MCF 10A (cell line): ENCODE measurements around the gene RCL1. TPM values are rescaled to one million over a fixed set of nuclear protein-coding genes. Genes with fewer than 3 reads are reported as not detected.
"Not testable (repeated sequence)": the region's sequence is repeated elsewhere in the genome, so short reads cannot be mapped to it uniquely, and the experiment has no call there.

ENCODE experiments used
- BruUV-seq: library from RNA; stranded (reverse); fragments of 400-500 nt; replicated peaks from 2 replicates; lab custom pipeline; 2021; lab: Mats Ljungman, UMichigan
- CTCF ChIA-PET: fragments of 300-600 bp; sonication (Branson Sonifier 250); formaldehyde crosslinking; extraction: SDS; loops from one replicate; lab custom pipeline; 2021; ENCODE audit warnings: antibody characterized with exemption, inconsistent platforms; lab: Yijun Ruan, JAX
- POLR2A ChIA-PET: fragments of 300-600, 350-650 bp; sonication (Branson Sonifier 250); formaldehyde crosslinking; extraction: SDS; loops from one replicate; lab custom pipeline; 2020; ENCODE audit warnings: antibody characterized with exemption, inconsistent platforms; lab: Yijun Ruan, JAX
- DNase-seq: peaks from one replicate; pipeline ENCODE4 v3.0.0-alpha.2; 2018; ENCODE audit not compliant: unreplicated experiment
- H3K27ac Mint-ChIP-seq: one replicate; pipeline ENCODE4 v1.8.0; 2022; ENCODE audit warnings: mild to moderate bottlenecking, low read depth, mixed read lengths; ENCODE audit not compliant: unreplicated experiment
- H3K27me3 Mint-ChIP-seq: one replicate; pipeline ENCODE4 v1.8.0; 2022; ENCODE audit warnings: mixed read lengths; ENCODE audit not compliant: insufficient read depth, unreplicated experiment
- H3K36me3 Mint-ChIP-seq: one replicate; pipeline ENCODE4 v1.8.0; 2022; ENCODE audit warnings: mild to moderate bottlenecking, moderate library complexity, mixed read lengths; ENCODE audit not compliant: insufficient read depth, unreplicated experiment
- H3K4me1 Mint-ChIP-seq: one replicate; pipeline ENCODE4 v1.8.0; 2022; ENCODE audit warnings: mixed read lengths; ENCODE audit not compliant: insufficient read depth, unreplicated experiment
- H3K4me3 Mint-ChIP-seq: one replicate; pipeline ENCODE4 v1.8.0; 2022; ENCODE audit warnings: mild to moderate bottlenecking, moderate library complexity, mixed read lengths; ENCODE audit not compliant: unreplicated experiment
- H3K9me3 Mint-ChIP-seq: one replicate; pipeline ENCODE4 v1.8.0; 2022; ENCODE audit warnings: mixed read lengths; ENCODE audit not compliant: unreplicated experiment
- intact Hi-C: fragments of 100-400 bp; cut with micrococcal nuclease; formaldehyde crosslinking; loops from 2 replicates; pipeline ENCODE4 v1.14.1; 2022
- total RNA-seq: library from RNA; stranded (reverse); gene quantifications from 2 replicates; pipeline ENCODE4 v1.2.3, GENCODE V29; 2022
- TF ChIP-seq, protein P1 (sequence below): fragments of 200-600 bp; IDR thresholded peaks from one replicate; pipeline ENCODE4 v1.8.0; 2022; ENCODE audit warnings: antibody characterized with exemption, mild to moderate bottlenecking; ENCODE audit not compliant: unreplicated experiment

RCL1 gene
- total RNA-seq, 1 experiment from 2014 or later = 27.8 TPM

DNA sequence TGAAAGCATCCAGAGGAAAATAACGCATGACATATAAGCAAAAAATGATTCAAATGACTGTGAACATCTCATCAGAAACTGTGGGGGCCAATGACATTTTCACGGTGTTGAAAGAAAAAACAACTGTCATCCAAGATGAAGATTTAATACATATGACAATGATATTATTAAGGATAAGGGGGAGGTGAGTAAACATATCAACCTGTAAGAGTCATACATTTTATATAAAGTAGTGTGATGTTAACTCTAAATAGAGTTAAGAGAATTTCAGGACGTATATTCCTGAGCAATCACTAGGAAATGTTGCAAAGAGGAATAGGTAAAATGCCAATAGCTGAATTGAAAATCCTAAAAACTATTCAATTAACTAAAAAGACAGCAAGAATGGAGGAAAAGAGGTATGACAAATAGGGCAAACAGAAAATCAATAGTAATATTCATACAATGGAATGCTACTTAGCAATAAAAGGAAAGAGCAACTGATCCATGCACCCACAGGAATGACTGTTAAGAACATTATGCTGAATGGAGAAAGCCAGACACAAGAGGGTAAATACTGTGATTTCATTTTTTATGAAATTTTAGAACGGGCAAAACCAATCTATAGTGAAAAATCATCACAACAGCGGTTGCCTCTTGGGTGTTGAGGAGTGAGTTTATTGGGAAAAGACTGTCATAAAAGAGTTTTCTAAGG lies 99.9 kb downstream of the RCL1 start:
- Mint-ChIP-seq H3K9me3 (no peaks in the 10 kb centered on the region), H3K36me3 (peaks cover 6% of the 10 kb centered on the region), H3K4me3 (no peak overlapping the region), H3K27ac (no peak overlapping the region), H3K4me1 (peaks cover 19% of the 10 kb centered on the region), H3K27me3 (no peaks in the 10 kb centered on the region)
- intact Hi-C loops = no loop called here
- CTCF ChIA-PET = no interaction called here
- BruUV-seq = no TSS peak
- TF ChIP-seq, protein P1, sequence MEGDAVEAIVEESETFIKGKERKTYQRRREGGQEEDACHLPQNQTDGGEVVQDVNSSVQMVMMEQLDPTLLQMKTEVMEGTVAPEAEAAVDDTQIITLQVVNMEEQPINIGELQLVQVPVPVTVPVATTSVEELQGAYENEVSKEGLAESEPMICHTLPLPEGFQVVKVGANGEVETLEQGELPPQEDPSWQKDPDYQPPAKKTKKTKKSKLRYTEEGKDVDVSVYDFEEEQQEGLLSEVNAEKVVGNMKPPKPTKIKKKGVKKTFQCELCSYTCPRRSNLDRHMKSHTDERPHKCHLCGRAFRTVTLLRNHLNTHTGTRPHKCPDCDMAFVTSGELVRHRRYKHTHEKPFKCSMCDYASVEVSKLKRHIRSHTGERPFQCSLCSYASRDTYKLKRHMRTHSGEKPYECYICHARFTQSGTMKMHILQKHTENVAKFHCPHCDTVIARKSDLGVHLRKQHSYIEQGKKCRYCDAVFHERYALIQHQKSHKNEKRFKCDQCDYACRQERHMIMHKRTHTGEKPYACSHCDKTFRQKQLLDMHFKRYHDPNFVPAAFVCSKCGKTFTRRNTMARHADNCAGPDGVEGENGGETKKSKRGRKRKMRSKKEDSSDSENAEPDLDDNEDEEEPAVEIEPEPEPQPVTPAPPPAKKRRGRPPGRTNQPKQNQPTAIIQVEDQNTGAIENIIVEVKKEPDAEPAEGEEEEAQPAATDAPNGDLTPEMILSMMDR = no peak
- POLR2A ChIA-PET = interaction anchor here (1.2 kb wide), 1 partner anchor 92 kb away, joined by 3 read pairs; the partner anchor contains the start of gene JAK2
- no peak for DNase-seq

DNA sequence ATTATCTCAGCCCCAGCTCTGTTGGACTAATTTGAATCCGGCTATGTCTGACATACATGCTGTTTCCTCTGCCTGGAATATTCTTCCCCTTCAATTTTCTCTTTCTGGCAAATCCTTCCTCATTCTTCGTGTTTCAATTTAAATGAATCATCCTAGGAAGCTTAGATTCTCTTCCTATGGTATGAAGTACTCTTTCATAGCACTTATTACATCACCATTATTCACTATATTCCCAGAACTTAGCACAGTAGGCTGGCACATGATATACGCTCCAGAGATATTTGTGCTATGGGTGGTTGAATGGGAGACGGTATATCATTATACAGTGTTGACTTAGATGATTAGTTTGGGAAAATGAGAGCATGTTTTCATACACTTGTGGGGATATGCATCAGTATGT lies 101.3 kb downstream of the RCL1 start:
- TF ChIP-seq, protein P1 = no peak
- POLR2A ChIA-PET = interaction anchor here (0.6 kb wide), 2 partner anchors 238 to 333 kb away, joined by 3 read pairs; no protein-coding TSS in a partner anchor
- Mint-ChIP-seq H3K4me1 (peaks cover 14% of the 10 kb centered on the region), H3K36me3 (peaks cover 6% of the 10 kb centered on the region), H3K9me3 (peaks cover 6% of the 10 kb centered on the region), H3K27me3 (peaks cover 7% of the 10 kb centered on the region), H3K4me3 (no peak overlapping the region), H3K27ac (peak overlapping the region; percentile 10)
- intact Hi-C loops = no loop called here
- BruUV-seq = no TSS peak
- CTCF ChIA-PET = interaction anchor here (0.9 to 1.5 kb wide), 7 partner anchors 9 to 695 kb away, joined by 3 to 5 read pairs (median 3); no protein-coding TSS in a partner anchor
- peak; percentile 50 for DNase-seq

DNA sequence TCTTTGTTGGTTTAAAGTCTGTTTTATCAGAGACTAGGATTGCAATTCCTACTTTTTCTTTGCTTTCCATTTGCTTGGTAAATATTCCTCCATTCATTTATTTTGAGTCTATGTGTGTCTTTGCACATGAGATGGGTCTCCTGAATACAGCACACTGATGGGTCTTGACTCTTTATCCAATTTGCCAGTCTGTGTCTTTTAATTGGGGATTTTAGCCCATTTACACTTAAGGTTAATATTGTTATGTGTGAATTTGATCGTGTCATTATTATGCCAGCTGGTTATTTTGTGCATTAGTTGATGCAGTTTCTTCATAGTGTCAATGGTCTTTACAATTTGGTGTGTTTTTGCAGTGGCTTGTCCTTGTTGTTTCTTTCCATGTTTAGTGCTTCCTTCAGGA lies 107.1 kb downstream of the RCL1 start:
- Mint-ChIP-seq H3K9me3 (peaks cover 26% of the 10 kb centered on the region), H3K27me3 (peaks cover 28% of the 10 kb centered on the region)
- H3K27ac Mint-ChIP-seq, H3K4me1 Mint-ChIP-seq, H3K36me3 Mint-ChIP-seq, POLR2A ChIA-PET, CTCF ChIA-PET, BruUV-seq, DNase-seq, H3K4me3 Mint-ChIP-seq, intact Hi-C loops: not testable (repeated sequence)

DNA sequence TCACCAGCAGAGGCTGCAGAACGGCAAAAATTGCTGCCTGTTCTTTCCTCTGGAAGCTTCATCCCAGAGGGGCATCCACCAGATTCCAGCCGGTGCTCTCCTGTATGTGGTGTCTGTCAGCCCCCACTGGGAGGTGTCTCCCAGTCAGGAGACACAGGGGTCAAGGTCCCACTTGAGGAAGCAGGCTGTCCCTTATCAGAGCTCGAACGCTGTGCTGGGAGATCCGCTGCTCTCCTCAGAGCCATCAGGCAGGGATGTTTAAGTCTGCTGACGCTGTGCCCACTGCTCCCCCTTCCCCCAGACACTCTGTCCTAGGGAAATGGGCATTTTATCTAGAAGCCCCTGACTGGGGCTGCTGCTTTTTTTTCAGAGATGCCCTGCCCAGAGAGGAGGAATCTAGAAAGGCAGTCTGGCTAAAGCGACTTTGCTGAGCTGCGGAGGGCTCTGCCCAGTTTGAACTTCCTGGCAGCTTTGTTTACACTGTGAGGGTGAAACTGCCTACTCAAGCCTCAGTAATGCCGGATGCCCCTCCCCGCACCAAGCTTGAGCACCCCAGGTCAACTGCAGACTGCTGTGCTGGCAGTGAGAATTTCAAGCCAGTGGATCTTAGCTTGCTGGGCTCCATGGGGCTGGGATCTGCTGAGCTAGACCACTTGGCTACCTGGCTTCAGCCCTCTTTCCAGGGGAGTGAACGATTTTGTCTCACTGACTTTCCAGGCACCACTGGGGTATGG lies 108.8 kb downstream of the RCL1 start:
- POLR2A ChIA-PET = interaction anchor here (1.3 kb wide), 1 partner anchor 14 kb away, joined by 3 read pairs; no protein-coding TSS in a partner anchor
- not testable (repeated sequence) for H3K27ac Mint-ChIP-seq
- peak; percentile 68 for DNase-seq

More for the DNA sequence above, 108.8 kb downstream of the RCL1 start:
- H3K4me3 Mint-ChIP-seq, H3K4me1 Mint-ChIP-seq, BruUV-seq, H3K36me3 Mint-ChIP-seq, intact Hi-C loops: not testable (repeated sequence)
- peaks cover 28% of the 10 kb centered on the region for H3K27me3 Mint-ChIP-seq
- H3K9me3 Mint-ChIP-seq = peaks cover 26% of the 10 kb centered on the region
- CTCF ChIA-PET = interaction anchor here (0.6 to 1.8 kb wide), 4 partner anchors 22 to 136 kb away, joined by 3 to 5 read pairs (median 4); no protein-coding TSS in a partner anchor
